ENCODE data around the gene MTMR11.
A peak's percentile ranks its signal among the peaks of the same experiment; 100 is the strongest.
"Not testable (repeated sequence)": the region's sequence is repeated elsewhere in the genome, so short reads cannot be mapped to it uniquely, and the experiment has no call there.

The MTMR11 gene

GRCh38 chr1:149896575-149896974 lies 40.1 kb downstream of the MTMR11 start:
- no peak for TF ChIP-seq POLR2A (IDR thresholded peaks at IDR 0.05; ENCODE audit: low read depth, low read length)
- DNase-seq (ENCODE audit: insufficient read length, low spot score) (no peak), FAIRE-seq (no peak)

- DNase-seq (ENCODE audit: insufficient read length, low spot score) (no peak), FAIRE-seq (no peak)
- TF ChIP-seq POLR2A (IDR thresholded peaks at IDR 0.05; ENCODE audit: low read depth, low read length), result no peak
Observed at GRCh38 chr1:149888999-149889289, 47.7 kb downstream of the MTMR11 start.

- DNase-seq (ENCODE audit: insufficient read length, low spot score) (peak; percentile 45), FAIRE-seq (no peak)
- TF ChIP-seq POLR2A (IDR thresholded peaks at IDR 0.05; ENCODE audit: low read depth, low read length), result peak; percentile 46
Observed at GRCh38 chr1:149888247-149888998, 48.3 kb downstream of the MTMR11 start.

- FAIRE-seq (no peak), DNase-seq (ENCODE audit: insufficient read length, low spot score) (peak; percentile 50)
- TF ChIP-seq POLR2A (IDR thresholded peaks at IDR 0.05; ENCODE audit: low read depth, low read length), result peak; percentile 94
Observed at GRCh38 chr1:149887456-149888246, 49.0 kb downstream of the MTMR11 start.

- not testable (repeated sequence) for FAIRE-seq; DNase-seq (ENCODE audit: insufficient read length, low spot score)
Observed at GRCh38 chr1:149887196-149887455, 49.6 kb downstream of the MTMR11 start.

- peak; percentile 77 for DNase-seq (ENCODE audit: insufficient read length, low spot score)
- peak; percentile 20 for FAIRE-seq
- TF ChIP-seq POLR2A (IDR thresholded peaks at IDR 0.05; ENCODE audit: low read depth, low read length), result peak; percentile 97
Observed at GRCh38 chr1:149886396-149887195, 50.1 kb downstream of the MTMR11 start.

- DNase-seq (ENCODE audit: insufficient read length, low spot score); FAIRE-seq: not testable (repeated sequence)
Observed at GRCh38 chr1:149886121-149886395, 50.6 kb downstream of the MTMR11 start.

GRCh38 chr1:149885339-149886120 lies 51.1 kb downstream of the MTMR11 start:
- TF ChIP-seq POLR2A (IDR thresholded peaks at IDR 0.05; ENCODE audit: low read depth, low read length), result peak; percentile 91
- DNase-seq (ENCODE audit: insufficient read length, low spot score), result no peak
- no peak for FAIRE-seq

GRCh38 chr1:149884433-149885338 lies 52.0 kb downstream of the MTMR11 start:
- DNase-seq (ENCODE audit: insufficient read length, low spot score), result no peak
- FAIRE-seq, result no peak
- TF ChIP-seq POLR2A (IDR thresholded peaks at IDR 0.05; ENCODE audit: low read depth, low read length), result no peak

- TF ChIP-seq POLR2A (IDR thresholded peaks at IDR 0.05; ENCODE audit: low read depth, low read length), result no peak
- DNase-seq (ENCODE audit: insufficient read length, low spot score) (no peak), FAIRE-seq (no peak)
Observed at GRCh38 chr1:149883598-149884247, 53.0 kb downstream of the MTMR11 start.

GRCh38 chr1:149881876-149882275 lies 54.8 kb downstream of the MTMR11 start:
- FAIRE-seq (no peak), DNase-seq (ENCODE audit: insufficient read length, low spot score) (no peak)
- no peak for TF ChIP-seq POLR2A (IDR thresholded peaks at IDR 0.05; ENCODE audit: low read depth, low read length)

- no peak for FAIRE-seq
- no peak for DNase-seq (ENCODE audit: insufficient read length, low spot score)
- no peak for TF ChIP-seq POLR2A (IDR thresholded peaks at IDR 0.05; ENCODE audit: low read depth, low read length)
Observed at GRCh38 chr1:149879556-149879955, 57.1 kb downstream of the MTMR11 start.

All from H54 (cell line).